ENCODE measurements around the gene CD300LB.

The CD300LB gene

GRCh38 chr17:74547736-74548135, 16.5 kb upstream of the CD300LB start:
- no peak for DNase-seq

- DNase-seq: no peak
Measured at GRCh38 chr17:74547264-74547663, 16.0 kb upstream of the CD300LB start.

GRCh38 chr17:74546586-74546985, 15.3 kb upstream of the CD300LB start:
- DNase-seq: no peak

GRCh38 chr17:74545843-74546230, 14.6 kb upstream of the CD300LB start, which contains the start of gene CD300C:
Gene CD300C (minus strand): TSS chr17:74546115. CDS start chr17:74545782, 333 bp downstream.
- DNase-seq: peak; percentile 47

GRCh38 chr17:74544991-74545842, 13.9 kb upstream of the CD300LB start:
- no peak for DNase-seq

GRCh38 chr17:74543891-74544760, 12.9 kb upstream of the CD300LB start:
- no peak for DNase-seq

- DNase-seq: no peak
Measured at GRCh38 chr17:74543406-74543805, 12.1 kb upstream of the CD300LB start.

GRCh38 chr17:74542727-74543383, 11.6 kb upstream of the CD300LB start:
- DNase-seq: peak; percentile 4

- DNase-seq: no peak
Measured at GRCh38 chr17:74542166-74542565, 10.9 kb upstream of the CD300LB start.

- peak; percentile 15 for DNase-seq
Measured at GRCh38 chr17:74541176-74542111, 10.2 kb upstream of the CD300LB start.

GRCh38 chr17:74539281-74539820, 8.1 kb upstream of the CD300LB start:
- peak; percentile 8 for DNase-seq

GRCh38 chr17:74536890-74537289, 5.6 kb upstream of the CD300LB start:
- DNase-seq: no peak

- no peak for DNase-seq
Measured at GRCh38 chr17:74532115-74532514, 840 bp upstream of the CD300LB start.

- DNase-seq: no peak
Measured at GRCh38 chr17:74530831-74531150, 484 bp downstream of the CD300LB start.

- DNase-seq: no peak
Measured at GRCh38 chr17:74529243-74529642, 2.0 kb downstream of the CD300LB start.

- no peak for DNase-seq
Measured at GRCh38 chr17:74528491-74529199, 2.6 kb downstream of the CD300LB start.

- no peak for DNase-seq
Measured at GRCh38 chr17:74527756-74528155, 3.5 kb downstream of the CD300LB start.

- DNase-seq: no peak
Measured at GRCh38 chr17:74527081-74527480, 4.2 kb downstream of the CD300LB start.

- no peak for DNase-seq
Measured at GRCh38 chr17:74526681-74527080, 4.6 kb downstream of the CD300LB start.

- DNase-seq: no peak
Measured at GRCh38 chr17:74525781-74526288, 5.4 kb downstream of the CD300LB start.

- DNase-seq: no peak
Measured at GRCh38 chr17:74525465-74525725, 5.9 kb downstream of the CD300LB start.
